Mammary epithelial cell (primary cell): ENCODE measurements around the gene BBS12.

Experiments used
- EZH2 ChIP-seq: IDR thresholded peaks from 2 replicates; pipeline ENCODE4 v1.6.1; 2012; ENCODE audit warnings: low read length, inconsistent platforms, borderline replicate concordance
- TF ChIP-seq, protein P1 (sequence below), 2 donors: IDR thresholded peaks in 1 of 2; conservative IDR thresholded peaks in 1 of 2; 2 replicates each; pipeline ENCODE4 v1.5.1; 2011 to 2012; ENCODE audit warnings: inconsistent platforms in 2 of 2, low read length in 2 of 2, mild to moderate bottlenecking in 2 of 2, control low read depth in 1 of 2, low read depth in 1 of 2; ENCODE audit not compliant: insufficient read depth in 1 of 2; ENCODE audit errors: extremely low read depth in 1 of 2

- TF ChIP-seq, protein P1, sequence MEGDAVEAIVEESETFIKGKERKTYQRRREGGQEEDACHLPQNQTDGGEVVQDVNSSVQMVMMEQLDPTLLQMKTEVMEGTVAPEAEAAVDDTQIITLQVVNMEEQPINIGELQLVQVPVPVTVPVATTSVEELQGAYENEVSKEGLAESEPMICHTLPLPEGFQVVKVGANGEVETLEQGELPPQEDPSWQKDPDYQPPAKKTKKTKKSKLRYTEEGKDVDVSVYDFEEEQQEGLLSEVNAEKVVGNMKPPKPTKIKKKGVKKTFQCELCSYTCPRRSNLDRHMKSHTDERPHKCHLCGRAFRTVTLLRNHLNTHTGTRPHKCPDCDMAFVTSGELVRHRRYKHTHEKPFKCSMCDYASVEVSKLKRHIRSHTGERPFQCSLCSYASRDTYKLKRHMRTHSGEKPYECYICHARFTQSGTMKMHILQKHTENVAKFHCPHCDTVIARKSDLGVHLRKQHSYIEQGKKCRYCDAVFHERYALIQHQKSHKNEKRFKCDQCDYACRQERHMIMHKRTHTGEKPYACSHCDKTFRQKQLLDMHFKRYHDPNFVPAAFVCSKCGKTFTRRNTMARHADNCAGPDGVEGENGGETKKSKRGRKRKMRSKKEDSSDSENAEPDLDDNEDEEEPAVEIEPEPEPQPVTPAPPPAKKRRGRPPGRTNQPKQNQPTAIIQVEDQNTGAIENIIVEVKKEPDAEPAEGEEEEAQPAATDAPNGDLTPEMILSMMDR (conservative IDR thresholded peaks at IDR 0.05 in 1 of 2, IDR thresholded peaks at IDR 0.05 in 1 of 2; ENCODE audit: extremely low read depth in 1 of 2, insufficient read depth in 1 of 2, low read depth in 1 of 2, low read length in 2 of 2): peak; percentile 27 to 42
- TF ChIP-seq EZH2: no peak
Measured at GRCh38 chr4:122759639-122760310, 27.3 kb downstream of the BBS12 start.
